ENCODE measurements around the gene FGFBP3. TPM values are rescaled to one million over a fixed set of nuclear protein-coding genes. Genes with fewer than 3 reads are reported as not detected.

FGFBP3 gene
- total and polyA plus RNA-seq, 2 of the 13 experiments (the other 11 are each of a cell fraction or from before 2014, with no cell fraction given) = 0.50 to 2.0 TPM

- no peak for TF ChIP-seq PRDM4 (CRISPR knock-in tag; IDR thresholded peaks at IDR 0.05; ENCODE audit: borderline replicate concordance)
- no peak for TF ChIP-seq TRIM24 (CRISPR knock-in tag; IDR thresholded peaks at IDR 0.05)
- peak; percentile 68 for TF ChIP-seq IKZF4 (CRISPR knock-in tag; IDR thresholded peaks at IDR 0.05; ENCODE audit: borderline replicate concordance, low read depth, not compliant biosample characterization)
- 0 out of 4 replicates have a peak, but pooled peaks of 1 of the 2 experiments have one; percentile 33 for TF ChIP-seq EP300 (IDR thresholded peaks at IDR 0.05; ENCODE audit: low read depth in 2 of 2, low read length in 2 of 2)
- TF ChIP-seq EP300 (CRISPR knock-in tag; IDR thresholded peaks at IDR 0.05; ENCODE audit: borderline replicate concordance) = no peak; the same call in 1 of the 2 replicates
- TF ChIP-seq ZNF33A (CRISPR knock-in tag; IDR thresholded peaks at IDR 0.05; ENCODE audit: borderline replicate concordance) = no peak
- peak; percentile 90; the same call in 1 of the 2 replicates for TF ChIP-seq SMAD1 (CRISPR knock-in tag; IDR thresholded peaks at IDR 0.05; ENCODE audit: borderline replicate concordance, low read depth)
- peak; percentile 44; the same call in 1 of the 2 replicates for TF ChIP-seq FOXC1 (CRISPR knock-in tag; IDR thresholded peaks at IDR 0.05; ENCODE audit: borderline replicate concordance)
- TF ChIP-seq NCOA5 (CRISPR knock-in tag; IDR thresholded peaks at IDR 0.05) = no peak
- TF ChIP-seq PHF5A (CRISPR knock-in tag; IDR thresholded peaks at IDR 0.05; ENCODE audit: low read depth, unreplicated experiment) = no peak
- TF ChIP-seq ZNF773 (CRISPR knock-in tag; IDR thresholded peaks at IDR 0.05; ENCODE audit: borderline replicate concordance) = no peak
- TF ChIP-seq STAG1 (CRISPR knock-in tag; IDR thresholded peaks at IDR 0.05) = no peak; the same call in 1 of the 2 replicates
- TF ChIP-seq, protein P1, sequence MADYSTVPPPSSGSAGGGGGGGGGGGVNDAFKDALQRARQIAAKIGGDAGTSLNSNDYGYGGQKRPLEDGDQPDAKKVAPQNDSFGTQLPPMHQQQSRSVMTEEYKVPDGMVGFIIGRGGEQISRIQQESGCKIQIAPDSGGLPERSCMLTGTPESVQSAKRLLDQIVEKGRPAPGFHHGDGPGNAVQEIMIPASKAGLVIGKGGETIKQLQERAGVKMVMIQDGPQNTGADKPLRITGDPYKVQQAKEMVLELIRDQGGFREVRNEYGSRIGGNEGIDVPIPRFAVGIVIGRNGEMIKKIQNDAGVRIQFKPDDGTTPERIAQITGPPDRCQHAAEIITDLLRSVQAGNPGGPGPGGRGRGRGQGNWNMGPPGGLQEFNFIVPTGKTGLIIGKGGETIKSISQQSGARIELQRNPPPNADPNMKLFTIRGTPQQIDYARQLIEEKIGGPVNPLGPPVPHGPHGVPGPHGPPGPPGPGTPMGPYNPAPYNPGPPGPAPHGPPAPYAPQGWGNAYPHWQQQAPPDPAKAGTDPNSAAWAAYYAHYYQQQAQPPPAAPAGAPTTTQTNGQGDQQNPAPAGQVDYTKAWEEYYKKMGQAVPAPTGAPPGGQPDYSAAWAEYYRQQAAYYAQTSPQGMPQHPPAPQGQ (CRISPR knock-in tag; IDR thresholded peaks at IDR 0.05; ENCODE audit: borderline replicate concordance) = no peak; the same call in 1 of the 2 replicates
- TF ChIP-seq, protein P2, sequence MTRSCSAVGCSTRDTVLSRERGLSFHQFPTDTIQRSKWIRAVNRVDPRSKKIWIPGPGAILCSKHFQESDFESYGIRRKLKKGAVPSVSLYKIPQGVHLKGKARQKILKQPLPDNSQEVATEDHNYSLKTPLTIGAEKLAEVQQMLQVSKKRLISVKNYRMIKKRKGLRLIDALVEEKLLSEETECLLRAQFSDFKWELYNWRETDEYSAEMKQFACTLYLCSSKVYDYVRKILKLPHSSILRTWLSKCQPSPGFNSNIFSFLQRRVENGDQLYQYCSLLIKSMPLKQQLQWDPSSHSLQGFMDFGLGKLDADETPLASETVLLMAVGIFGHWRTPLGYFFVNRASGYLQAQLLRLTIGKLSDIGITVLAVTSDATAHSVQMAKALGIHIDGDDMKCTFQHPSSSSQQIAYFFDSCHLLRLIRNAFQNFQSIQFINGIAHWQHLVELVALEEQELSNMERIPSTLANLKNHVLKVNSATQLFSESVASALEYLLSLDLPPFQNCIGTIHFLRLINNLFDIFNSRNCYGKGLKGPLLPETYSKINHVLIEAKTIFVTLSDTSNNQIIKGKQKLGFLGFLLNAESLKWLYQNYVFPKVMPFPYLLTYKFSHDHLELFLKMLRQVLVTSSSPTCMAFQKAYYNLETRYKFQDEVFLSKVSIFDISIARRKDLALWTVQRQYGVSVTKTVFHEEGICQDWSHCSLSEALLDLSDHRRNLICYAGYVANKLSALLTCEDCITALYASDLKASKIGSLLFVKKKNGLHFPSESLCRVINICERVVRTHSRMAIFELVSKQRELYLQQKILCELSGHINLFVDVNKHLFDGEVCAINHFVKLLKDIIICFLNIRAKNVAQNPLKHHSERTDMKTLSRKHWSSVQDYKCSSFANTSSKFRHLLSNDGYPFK (CRISPR knock-in tag; IDR thresholded peaks at IDR 0.05; ENCODE audit: borderline replicate concordance) = peak; percentile 74
- TF ChIP-seq ZNF724P (CRISPR knock-in tag; IDR thresholded peaks at IDR 0.05; ENCODE audit: borderline replicate concordance) = peak; percentile 41; the same call in 1 of the 2 replicates
- TF ChIP-seq ZBTB20 (CRISPR knock-in tag; IDR thresholded peaks at IDR 0.05; ENCODE audit: borderline replicate concordance, low read depth) = peak; percentile 34; the same call in 1 of the 2 replicates
- TF ChIP-seq, protein P3, sequence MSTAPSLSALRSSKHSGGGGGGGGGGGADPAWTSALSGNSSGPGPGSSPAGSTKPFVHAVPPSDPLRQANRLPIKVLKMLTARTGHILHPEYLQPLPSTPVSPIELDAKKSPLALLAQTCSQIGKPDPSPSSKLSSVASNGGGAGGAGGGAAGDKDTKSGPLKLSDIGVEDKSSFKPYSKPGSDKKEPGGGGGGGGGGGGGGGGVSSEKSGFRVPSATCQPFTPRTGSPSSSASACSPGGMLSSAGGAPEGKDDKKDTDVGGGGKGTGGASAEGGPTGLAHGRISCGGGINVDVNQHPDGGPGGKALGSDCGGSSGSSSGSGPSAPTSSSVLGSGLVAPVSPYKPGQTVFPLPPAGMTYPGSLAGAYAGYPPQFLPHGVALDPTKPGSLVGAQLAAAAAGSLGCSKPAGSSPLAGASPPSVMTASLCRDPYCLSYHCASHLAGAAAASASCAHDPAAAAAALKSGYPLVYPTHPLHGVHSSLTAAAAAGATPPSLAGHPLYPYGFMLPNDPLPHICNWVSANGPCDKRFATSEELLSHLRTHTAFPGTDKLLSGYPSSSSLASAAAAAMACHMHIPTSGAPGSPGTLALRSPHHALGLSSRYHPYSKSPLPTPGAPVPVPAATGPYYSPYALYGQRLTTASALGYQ (CRISPR knock-in tag; IDR thresholded peaks at IDR 0.05) = no peak
Measured at GRCh38 chr10:91923371-91924211, 14.3 kb upstream of the FGFBP3 start, which contains the start of gene BTAF1 (continued).

Measured in HepG2 (cell line).